Measurements from ENCODE around the gene FARS2. TPM values are rescaled to one million over a fixed set of nuclear protein-coding genes. Genes with fewer than 3 reads are reported as not detected.

Gene FARS2
- total and polyA plus RNA-seq, 4 donors: 9.2 to 31.4 (median 19.4) TPM

GRCh38 chr6:5285526-5285925, 24.2 kb downstream of the FARS2 start:
- no peak for TF ChIP-seq CTCF (IDR thresholded peaks at IDR 0.05; ENCODE audit: control extremely low read depth, extremely low read depth)
- no peak overlapping the region for H3K9ac ChIP-seq (ENCODE audit: insufficient read depth in 1 of 2, low read length in 2 of 2)
- peaks cover 0 to 4% (median 0%) of the 10 kb centered on the region in 4 donors for H3K36me3 ChIP-seq (ENCODE audit: control insufficient read depth in 4 of 4, insufficient read depth in 4 of 4, low read length in 4 of 4)
- H3K27ac ChIP-seq (ENCODE audit: low read depth in 1 of 2, low read length in 1 of 2): no peak overlapping the region
- no peaks in the 10 kb centered on the region for H3K9me3 ChIP-seq (ENCODE audit: control insufficient read depth in 4 of 4, insufficient read depth in 3 of 4, low read length in 3 of 4)
- 91 to 97% methylated on average over 5 of the region's 5 CpGs for WGBS, 2 donors
- no peaks in the 10 kb centered on the region for H3K27me3 ChIP-seq (ENCODE audit: control insufficient read depth in 3 of 3, insufficient read depth in 3 of 3, low read length in 2 of 3)
- DNase-seq (no peak), ATAC-seq (ENCODE audit: insufficient read depth, low FRiP score) (no peak)
- no peak overlapping the region for H3K4me3 ChIP-seq
- peaks cover 0 to 9% (median 0%) of the 10 kb centered on the region in 5 donors for H3K4me1 ChIP-seq (ENCODE audit: control insufficient read depth in 5 of 5, insufficient read depth in 5 of 5, low read length in 5 of 5)

- H3K9me3 ChIP-seq (ENCODE audit: control insufficient read depth in 4 of 4, insufficient read depth in 3 of 4, low read length in 3 of 4): no peaks in the 10 kb centered on the region
- ATAC-seq (ENCODE audit: insufficient read depth, low FRiP score) (no peak), DNase-seq (no peak)
- no peaks in the 10 kb centered on the region for H3K27me3 ChIP-seq (ENCODE audit: control insufficient read depth in 3 of 3, insufficient read depth in 3 of 3, low read length in 2 of 3)
- 93 to 98% methylated on average over 7 of the region's 7 CpGs for WGBS, 2 donors
- no peak overlapping the region for H3K27ac ChIP-seq (ENCODE audit: low read depth in 1 of 2, low read length in 1 of 2)
- H3K9ac ChIP-seq (ENCODE audit: insufficient read depth in 1 of 2, low read length in 2 of 2): no peak overlapping the region
- H3K4me3 ChIP-seq: no peak overlapping the region
- H3K36me3 ChIP-seq (ENCODE audit: control insufficient read depth in 4 of 4, insufficient read depth in 4 of 4, low read length in 4 of 4): peaks cover 0 to 4% (median 0%) of the 10 kb centered on the region in 4 donors
- no peak for TF ChIP-seq CTCF (IDR thresholded peaks at IDR 0.05; ENCODE audit: control extremely low read depth, extremely low read depth)
- peaks cover 0 to 9% (median 0%) of the 10 kb centered on the region in 5 donors for H3K4me1 ChIP-seq (ENCODE audit: control insufficient read depth in 5 of 5, insufficient read depth in 5 of 5, low read length in 5 of 5)
Measured at GRCh38 chr6:5286780-5287179, 25.5 kb downstream of the FARS2 start.

- H3K27ac ChIP-seq (ENCODE audit: low read depth in 1 of 2, low read length in 1 of 2): peak overlapping the region in 1 of 2 donors; percentile 10
- no peak for ATAC-seq (ENCODE audit: insufficient read depth, low FRiP score)
- 61 to 62% methylated on average over 12 of the region's 12 CpGs for WGBS, 2 donors
Measured at GRCh38 chr6:5287205-5287965, 26.1 kb downstream of the FARS2 start.

More at GRCh38 chr6:5287205-5287965, 26.1 kb downstream of the FARS2 start:
- peaks cover 0 to 4% (median 0%) of the 10 kb centered on the region in 4 donors for H3K36me3 ChIP-seq (ENCODE audit: control insufficient read depth in 4 of 4, insufficient read depth in 4 of 4, low read length in 4 of 4)
- H3K27me3 ChIP-seq (ENCODE audit: control insufficient read depth in 3 of 3, insufficient read depth in 3 of 3, low read length in 2 of 3): no peaks in the 10 kb centered on the region
- H3K9ac ChIP-seq (ENCODE audit: insufficient read depth in 1 of 2, low read length in 2 of 2): no peak overlapping the region
- no peaks in the 10 kb centered on the region for H3K9me3 ChIP-seq (ENCODE audit: control insufficient read depth in 4 of 4, insufficient read depth in 3 of 4, low read length in 3 of 4)
- peaks cover 0 to 13% (median 0%) of the 10 kb centered on the region in 5 donors for H3K4me1 ChIP-seq (ENCODE audit: control insufficient read depth in 5 of 5, insufficient read depth in 5 of 5, low read length in 5 of 5)
- DNase-seq: no peak
- no peak for TF ChIP-seq CTCF (IDR thresholded peaks at IDR 0.05; ENCODE audit: control extremely low read depth, extremely low read depth)
- no peak overlapping the region for H3K4me3 ChIP-seq
